ENCODE measurements around the gene ATG2A. TPM values are rescaled to one million over a fixed set of nuclear protein-coding genes. Genes with fewer than 3 reads are reported as not detected.

The ATG2A gene
- total and polyA plus RNA-seq, 2 donors: 7.6 to 21.4 TPM

- 96% methylated on average over 5 of the region's 5 CpGs for WGBS
- no peaks in the 10 kb centered on the region for H3K36me3 ChIP-seq (ENCODE audit: insufficient read depth)
- no peak overlapping the region for H3K4me3 ChIP-seq (ENCODE audit: low read depth, low read length)
These were observed 15.3 kb upstream of the ATG2A start for GRCh38 chr11:64932324-64932723.

DNA sequence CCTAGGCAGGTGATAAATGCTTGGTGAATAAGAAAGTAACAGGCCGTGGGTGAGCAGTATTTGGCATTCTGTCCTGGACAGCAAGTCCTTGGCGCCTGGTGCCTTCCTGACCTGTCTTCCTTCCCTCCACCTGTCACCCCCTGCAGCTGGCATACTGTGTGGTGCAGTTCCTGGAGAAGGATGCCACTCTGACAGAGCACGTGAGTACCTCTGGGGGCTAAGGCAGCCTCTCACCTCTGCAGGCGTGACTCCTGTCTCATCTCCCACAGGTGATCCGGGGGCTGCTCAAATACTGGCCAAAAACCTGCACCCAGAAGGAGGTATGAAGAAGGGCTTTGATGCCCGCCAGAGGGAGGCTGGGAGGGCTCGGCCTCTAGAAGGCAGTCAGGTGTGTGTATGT, 14.3 kb upstream of the ATG2A start:
- no peaks in the 10 kb centered on the region for H3K36me3 ChIP-seq (ENCODE audit: insufficient read depth)
- H3K27ac ChIP-seq (ENCODE audit: low read depth): no peak overlapping the region
- 97% methylated on average over 7 of the region's 7 CpGs for WGBS

More at GRCh38 chr11:64932324-64932723, 15.3 kb upstream of the ATG2A start:
- DNase-seq (ENCODE audit: extremely low spot score): no peak
- Histone ChIP-seq H3K27ac (ENCODE audit: low read depth) (no peak overlapping the region), H3K4me1 (ENCODE audit: insufficient read depth) (no peaks in the 10 kb centered on the region)

DNA sequence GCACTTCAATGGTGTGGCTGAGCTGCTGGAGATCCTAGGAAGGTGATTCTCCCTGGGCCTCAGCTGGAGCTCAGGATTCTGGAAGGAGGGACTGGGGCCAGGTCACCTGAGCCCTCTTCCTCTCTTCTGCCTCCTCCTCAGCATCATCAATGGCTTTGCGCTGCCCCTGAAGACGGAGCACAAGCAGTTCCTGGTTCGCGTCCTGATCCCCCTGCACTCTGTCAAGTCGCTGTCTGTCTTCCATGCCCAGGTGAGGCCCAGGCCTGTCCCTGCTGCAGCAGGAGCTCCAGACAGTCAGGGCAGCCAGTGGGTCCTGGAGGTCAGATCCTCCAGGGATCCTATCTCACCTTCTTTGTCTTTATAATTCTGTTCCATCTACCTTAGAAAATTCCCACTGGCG, 13.3 kb upstream of the ATG2A start:
- Histone ChIP-seq H3K4me3 (ENCODE audit: low read depth, low read length) (no peak overlapping the region), H3K4me1 (ENCODE audit: insufficient read depth) (no peaks in the 10 kb centered on the region), H3K36me3 (ENCODE audit: insufficient read depth) (no peaks in the 10 kb centered on the region), H3K27ac (ENCODE audit: low read depth) (no peak overlapping the region)
- 89% methylated on average over 6 of the region's 6 CpGs for WGBS
- DNase-seq (ENCODE audit: extremely low spot score): no peak

More for the DNA sequence above, 14.3 kb upstream of the ATG2A start:
- no peak for DNase-seq (ENCODE audit: extremely low spot score)
- Histone ChIP-seq H3K4me1 (ENCODE audit: insufficient read depth) (no peaks in the 10 kb centered on the region), H3K4me3 (ENCODE audit: low read depth, low read length) (no peak overlapping the region)

DNA sequence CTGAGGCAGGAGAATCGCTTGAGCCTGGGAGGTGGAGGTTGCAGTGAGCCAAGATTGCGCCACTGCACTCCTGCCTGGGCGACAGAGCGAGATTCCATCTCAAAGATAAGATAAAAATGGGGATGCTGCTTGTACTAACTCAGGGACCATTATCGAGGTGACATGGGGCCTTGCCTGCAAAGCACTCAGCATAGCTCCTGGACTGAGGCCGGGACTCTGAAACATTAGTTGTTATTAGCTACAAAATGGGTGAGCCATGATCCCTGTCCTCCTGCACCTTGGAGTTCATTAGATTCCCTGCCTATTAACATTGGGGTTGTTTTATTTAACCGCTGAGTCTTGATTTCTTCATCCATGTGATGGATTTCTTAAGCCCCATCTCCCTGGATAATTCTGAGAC, 12.6 kb upstream of the ATG2A start:
- Histone ChIP-seq H3K4me1 (ENCODE audit: insufficient read depth) (no peaks in the 10 kb centered on the region), H3K27ac (ENCODE audit: low read depth) (no peak overlapping the region), H3K36me3 (ENCODE audit: insufficient read depth) (no peaks in the 10 kb centered on the region), H3K4me3 (ENCODE audit: low read depth, low read length) (no peak overlapping the region)
- DNase-seq (ENCODE audit: extremely low spot score): no peak
- 94% methylated on average over 7 of the region's 7 CpGs for WGBS

- WGBS: 97% methylated on average over 2 of the region's 2 CpGs
- H3K4me3 ChIP-seq (ENCODE audit: low read depth, low read length): no peak overlapping the region
- H3K4me1 ChIP-seq (ENCODE audit: insufficient read depth): no peaks in the 10 kb centered on the region
- no peak for DNase-seq (ENCODE audit: extremely low spot score)
- no peaks in the 10 kb centered on the region for H3K36me3 ChIP-seq (ENCODE audit: insufficient read depth)
- no peak overlapping the region for H3K27ac ChIP-seq (ENCODE audit: low read depth)
These were observed 11.9 kb upstream of the ATG2A start for GRCh38 chr11:64928957-64929356.

GRCh38 chr11:64926689-64927088, 9.7 kb upstream of the ATG2A start:
- 86% methylated on average over 22 of the region's 22 CpGs for WGBS

DNA sequence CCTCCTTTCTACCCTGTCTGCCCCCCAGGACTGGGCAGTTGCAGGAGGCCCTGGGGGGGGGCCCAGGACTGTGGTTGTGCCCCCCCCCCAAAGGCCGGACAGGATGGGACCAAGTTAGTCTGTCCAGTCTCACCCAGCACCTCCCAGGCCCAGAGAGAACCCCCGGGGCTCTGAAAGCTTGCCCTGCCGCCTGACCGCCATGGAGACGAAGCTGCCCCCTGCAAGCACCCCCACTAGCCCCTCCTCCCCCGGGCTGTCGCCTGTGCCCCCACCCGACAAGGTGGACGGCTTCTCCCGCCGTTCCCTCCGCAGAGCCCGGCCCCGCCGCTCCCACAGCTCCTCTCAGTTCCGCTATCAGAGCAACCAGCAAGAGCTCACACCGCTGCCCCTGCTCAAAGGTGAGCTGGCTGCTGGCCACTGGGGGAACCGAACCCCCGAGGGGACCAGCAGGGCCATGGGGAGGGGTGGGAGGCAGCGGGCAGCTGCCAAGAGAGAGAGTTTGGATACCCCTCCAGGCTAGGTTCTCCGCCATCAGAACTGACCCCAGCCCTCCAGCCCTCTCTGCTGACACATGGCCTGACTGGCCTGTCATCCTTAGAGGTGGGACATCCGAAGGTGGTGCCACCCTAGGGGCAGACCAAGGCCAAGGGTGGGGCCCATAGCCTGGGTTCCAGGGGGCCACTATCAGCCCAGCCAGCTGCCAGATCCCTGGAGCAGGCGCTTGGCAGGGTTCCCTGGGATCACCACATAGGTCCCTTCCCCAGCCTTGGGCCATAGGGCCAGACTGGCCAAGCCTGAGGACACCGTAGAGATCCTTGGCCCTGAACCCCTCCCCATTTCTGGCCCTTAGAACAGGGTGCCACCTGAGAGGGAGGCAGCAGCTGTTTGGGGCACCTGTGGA, 8.8 kb upstream of the ATG2A start:
- DNase-seq (ENCODE audit: extremely low spot score): no peak
- Histone ChIP-seq H3K4me3 (ENCODE audit: low read depth, low read length) (peak overlapping the region; percentile 89), H3K36me3 (ENCODE audit: insufficient read depth) (no peaks in the 10 kb centered on the region), H3K4me1 (ENCODE audit: insufficient read depth) (no peaks in the 10 kb centered on the region), H3K27ac (ENCODE audit: low read depth) (no peak overlapping the region)
- WGBS: 63% methylated on average over 24 of the region's 24 CpGs

More at GRCh38 chr11:64926689-64927088, 9.7 kb upstream of the ATG2A start:
- H3K27ac ChIP-seq (ENCODE audit: low read depth): no peak overlapping the region
- no peak overlapping the region for H3K4me3 ChIP-seq (ENCODE audit: low read depth, low read length)
- no peaks in the 10 kb centered on the region for H3K36me3 ChIP-seq (ENCODE audit: insufficient read depth)
- H3K4me1 ChIP-seq (ENCODE audit: insufficient read depth): no peaks in the 10 kb centered on the region
- no peak for DNase-seq (ENCODE audit: extremely low spot score)

DNA sequence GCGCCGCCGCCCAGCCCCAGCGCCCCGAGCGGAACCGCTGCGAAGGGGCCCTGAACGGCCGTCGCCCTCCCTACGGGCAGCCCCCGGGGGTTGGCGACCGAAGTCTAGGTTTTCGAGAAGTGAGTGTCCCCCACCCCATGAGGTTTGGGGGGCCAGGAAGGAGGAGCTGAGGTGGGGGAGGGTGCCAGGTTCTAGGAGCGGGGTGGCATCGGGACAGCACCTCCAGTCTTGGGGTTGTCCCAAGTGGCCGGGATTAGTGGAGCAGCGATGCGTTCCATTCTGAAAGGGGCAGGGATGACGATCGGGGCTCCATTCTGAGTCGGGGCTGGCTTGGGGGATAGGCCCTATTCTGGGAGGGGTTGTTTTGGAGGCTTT, 7.9 kb upstream of the ATG2A start:
- Histone ChIP-seq H3K4me1 (ENCODE audit: insufficient read depth) (no peaks in the 10 kb centered on the region), H3K36me3 (ENCODE audit: insufficient read depth) (no peaks in the 10 kb centered on the region), H3K4me3 (ENCODE audit: low read depth, low read length) (peak overlapping the region; percentile 89), H3K27ac (ENCODE audit: low read depth) (peak overlapping the region; percentile 27)
- under 1% methylated on average over 24 of the region's 24 CpGs for WGBS
- DNase-seq (ENCODE audit: extremely low spot score): no peak

DNA sequence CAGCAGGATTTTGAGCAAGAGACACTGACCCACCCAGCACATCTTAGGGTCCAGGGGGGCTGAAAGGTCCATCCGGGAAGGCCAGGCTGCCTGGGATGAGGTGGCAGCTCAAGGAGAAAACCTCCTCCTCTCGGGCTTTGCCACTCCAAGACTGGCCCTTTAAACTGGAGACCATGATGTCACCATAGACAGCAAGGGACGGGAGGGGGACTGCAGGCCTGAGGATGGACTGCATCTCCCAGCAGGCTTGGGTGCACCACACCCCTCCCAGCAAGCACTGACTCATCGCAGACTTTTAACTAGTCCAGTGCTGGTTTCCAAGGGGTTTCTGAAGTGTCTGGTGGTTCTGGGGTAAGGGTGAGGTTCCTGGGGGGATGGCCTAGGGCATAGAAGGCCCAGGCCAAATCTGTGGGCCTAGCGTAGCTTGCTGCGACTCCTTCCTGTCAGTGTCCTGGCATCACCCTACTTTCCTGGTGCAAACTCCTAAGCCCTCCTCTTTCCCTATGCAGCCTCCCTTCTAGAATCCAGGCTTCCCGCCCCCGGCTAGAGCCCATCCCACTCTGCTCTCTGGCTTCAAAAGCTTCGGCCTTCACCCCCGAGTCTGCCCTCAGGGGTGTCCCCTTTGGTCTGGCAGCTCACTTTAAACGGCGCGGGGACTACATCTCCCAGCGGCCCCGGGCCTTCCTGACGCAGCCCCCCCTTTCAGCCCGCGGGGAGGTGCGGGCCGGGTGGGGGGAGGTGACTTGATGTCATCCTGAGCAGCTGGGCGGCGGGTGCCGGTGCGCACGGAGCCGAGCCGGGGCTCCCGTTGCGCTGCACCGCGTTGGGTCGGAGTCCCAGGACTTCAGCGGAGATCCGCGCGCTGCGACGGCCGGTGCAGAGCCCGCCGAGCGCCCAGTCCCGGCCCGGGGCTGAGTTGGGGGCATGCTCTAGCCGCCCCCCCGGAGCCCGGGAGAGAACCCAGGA, 7.2 kb upstream of the ATG2A start, which contains the start of gene PPP2R5B:
TSS of gene PPP2R5B (plus strand) at position 746 of the 966 bp plus-strand sequence. CDS start 1,046 bp downstream, outside the sequence.
- peak within 1 kb of the TSS; percentile 91 for H3K27ac ChIP-seq (ENCODE audit: low read depth)
- H3K4me1 ChIP-seq (ENCODE audit: insufficient read depth): no peaks in the 10 kb centered on the region
- H3K4me3 ChIP-seq (ENCODE audit: low read depth, low read length): peak within 1 kb of the TSS; percentile 89
- H3K36me3 ChIP-seq (ENCODE audit: insufficient read depth): no peaks in the 10 kb centered on the region
- DNase-seq (ENCODE audit: extremely low spot score): peak; percentile 89
- WGBS: under 1% methylated on average over 47 of the region's 47 CpGs

GRCh38 chr11:64923151-64923661, 6.2 kb upstream of the ATG2A start:
- Histone ChIP-seq H3K36me3 (ENCODE audit: insufficient read depth) (no peaks in the 10 kb centered on the region), H3K4me3 (ENCODE audit: low read depth, low read length) (no peak overlapping the region), H3K27ac (ENCODE audit: low read depth) (no peak overlapping the region), H3K4me1 (ENCODE audit: insufficient read depth) (no peaks in the 10 kb centered on the region)
- DNase-seq (ENCODE audit: extremely low spot score): no peak
- 89% methylated on average over 11 of the region's 11 CpGs for WGBS

DNA sequence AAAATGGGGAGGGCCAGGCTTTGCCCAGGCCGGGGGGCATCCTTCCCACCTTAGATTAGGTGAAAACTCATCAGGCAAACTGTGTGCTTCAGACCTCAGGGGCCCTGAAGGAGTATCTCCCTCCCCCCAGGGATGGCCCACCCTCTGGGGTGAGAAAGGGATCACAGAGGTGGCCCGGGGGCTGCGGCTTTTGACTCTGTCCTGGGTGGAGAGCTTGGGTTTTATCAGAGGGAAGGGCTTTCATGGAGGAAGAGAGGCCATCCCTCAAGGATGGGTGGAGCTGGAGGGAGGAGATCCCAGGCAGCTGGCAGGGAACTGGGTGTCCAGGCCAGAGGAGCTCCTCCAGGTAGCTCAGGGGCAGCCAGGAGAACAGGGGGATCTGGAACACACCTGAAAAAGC, 4.4 kb upstream of the ATG2A start:
- Histone ChIP-seq H3K4me3 (ENCODE audit: low read depth, low read length) (no peak overlapping the region), H3K27ac (ENCODE audit: low read depth) (no peak overlapping the region), H3K4me1 (ENCODE audit: insufficient read depth) (no peaks in the 10 kb centered on the region), H3K36me3 (ENCODE audit: insufficient read depth) (no peaks in the 10 kb centered on the region)
- DNase-seq (ENCODE audit: extremely low spot score): no peak
- WGBS: 50% methylated on average over 3 of the region's 3 CpGs

GRCh38 chr11:64920124-64920523, 3.1 kb upstream of the ATG2A start:
- 83% methylated on average over 2 of the region's 2 CpGs for WGBS
- H3K27ac ChIP-seq (ENCODE audit: low read depth): no peak overlapping the region
- no peaks in the 10 kb centered on the region for H3K36me3 ChIP-seq (ENCODE audit: insufficient read depth)
- DNase-seq (ENCODE audit: extremely low spot score): no peak
- H3K4me3 ChIP-seq (ENCODE audit: low read depth, low read length): no peak overlapping the region
- no peaks in the 10 kb centered on the region for H3K4me1 ChIP-seq (ENCODE audit: insufficient read depth)

- 85% methylated on average over 8 of the region's 8 CpGs for WGBS
- no peak for DNase-seq (ENCODE audit: extremely low spot score)
- Histone ChIP-seq H3K4me3 (ENCODE audit: low read depth, low read length) (no peak overlapping the region), H3K36me3 (ENCODE audit: insufficient read depth) (no peaks in the 10 kb centered on the region), H3K27ac (ENCODE audit: low read depth) (no peak overlapping the region), H3K4me1 (ENCODE audit: insufficient read depth) (no peaks in the 10 kb centered on the region)
These were observed 2.6 kb upstream of the ATG2A start for GRCh38 chr11:64919627-64920026.

Measured in urinary bladder (tissue), 4 donors.